SK-N-SH (cell line): ENCODE results near the gene ARCN1.

ENCODE experiments used
- EP300 ChIP-seq, 2 experiments: IDR thresholded peaks; 2 replicates each; pipeline versions ENCODE4 v1.4.0 to v1.6.1; 2012; ENCODE audit warnings: borderline replicate concordance in 1 of 2, low read depth in 1 of 2, low read length in 1 of 2
- MEF2A ChIP-seq: IDR thresholded peaks from 2 replicates; pipeline ENCODE4 v1.4.0; 2012; ENCODE audit warnings: low read depth, borderline replicate concordance
- NFIC ChIP-seq: IDR thresholded peaks from 2 replicates; pipeline ENCODE4 v1.4.0; 2012; ENCODE audit warnings: borderline replicate concordance
- TAF1 ChIP-seq: IDR thresholded peaks from 2 replicates; pipeline ENCODE4 v1.6.1; 2012; ENCODE audit warnings: low read depth, mild to moderate bottlenecking, low read length, moderate library complexity, borderline replicate concordance

DNA sequence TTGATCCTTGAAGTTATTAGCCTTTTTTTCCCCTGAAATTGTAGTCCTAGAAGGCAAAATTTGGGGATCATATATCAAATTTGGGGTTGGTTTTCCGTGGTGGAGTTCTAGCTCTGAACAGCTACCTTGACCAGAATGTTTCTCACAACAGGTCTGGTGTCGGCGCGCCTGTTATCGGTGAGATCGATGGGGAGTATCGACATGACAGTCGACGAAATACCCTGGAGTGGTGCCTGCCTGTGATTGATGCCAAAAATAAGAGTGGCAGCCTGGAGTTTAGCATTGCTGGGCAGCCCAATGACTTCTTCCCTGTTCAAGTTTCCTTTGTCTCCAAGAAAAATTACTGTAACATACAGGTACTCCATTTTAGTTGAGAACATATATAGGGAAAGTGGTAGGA is 25.3 kb downstream of the ARCN1 start:
- TF ChIP-seq EP300 (IDR thresholded peaks at IDR 0.05; ENCODE audit: borderline replicate concordance in 1 of 2, low read depth in 1 of 2, low read length in 1 of 2) (no peak), MEF2A (no peak), NFIC (no peak), TAF1 (no peak)
